ENCODE measurements around the gene SLC25A11.

- TF ChIP-seq CTCF (IDR thresholded peaks at IDR 0.05; ENCODE audit: low read depth, low read length) (no peak), EZH2phosphoT487 (IDR thresholded peaks at IDR 0.05; ENCODE audit: low read depth) (no peak)
These were observed 15.2 kb upstream of the SLC25A11 start for GRCh38 chr17:4955091-4955490.

Measured in OCI-LY3 (cell line).